Measurements from ENCODE around the gene SHISA6.

DNA sequence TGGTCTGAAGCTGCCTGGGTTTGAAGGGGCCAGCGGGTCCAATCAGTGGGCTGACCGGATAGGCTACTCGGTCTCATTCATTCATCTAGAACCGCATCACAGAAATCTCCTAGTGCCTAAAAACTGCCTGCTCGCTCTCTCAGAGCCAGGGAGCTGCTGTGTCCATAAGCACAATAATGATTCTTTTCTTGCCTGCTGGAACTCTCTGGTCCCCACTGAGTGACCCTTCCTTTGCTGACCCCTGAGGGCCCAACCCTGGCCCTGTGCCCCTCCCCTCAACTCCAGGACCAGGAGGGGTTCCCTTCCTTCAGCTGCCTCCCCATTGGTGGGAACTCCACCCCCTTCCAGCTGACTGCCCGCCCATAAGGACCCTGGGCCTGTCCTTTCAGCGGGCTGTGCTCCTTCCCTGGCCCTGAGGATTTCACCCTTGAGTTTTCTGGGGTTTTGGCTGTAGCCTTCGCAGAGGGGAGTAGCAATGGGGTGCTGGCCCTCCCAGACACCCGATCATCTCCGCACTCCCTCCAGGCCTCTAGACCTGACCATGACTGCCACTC is 317.7 kb downstream of the SHISA6 start:
- TF ChIP-seq, protein P1, sequence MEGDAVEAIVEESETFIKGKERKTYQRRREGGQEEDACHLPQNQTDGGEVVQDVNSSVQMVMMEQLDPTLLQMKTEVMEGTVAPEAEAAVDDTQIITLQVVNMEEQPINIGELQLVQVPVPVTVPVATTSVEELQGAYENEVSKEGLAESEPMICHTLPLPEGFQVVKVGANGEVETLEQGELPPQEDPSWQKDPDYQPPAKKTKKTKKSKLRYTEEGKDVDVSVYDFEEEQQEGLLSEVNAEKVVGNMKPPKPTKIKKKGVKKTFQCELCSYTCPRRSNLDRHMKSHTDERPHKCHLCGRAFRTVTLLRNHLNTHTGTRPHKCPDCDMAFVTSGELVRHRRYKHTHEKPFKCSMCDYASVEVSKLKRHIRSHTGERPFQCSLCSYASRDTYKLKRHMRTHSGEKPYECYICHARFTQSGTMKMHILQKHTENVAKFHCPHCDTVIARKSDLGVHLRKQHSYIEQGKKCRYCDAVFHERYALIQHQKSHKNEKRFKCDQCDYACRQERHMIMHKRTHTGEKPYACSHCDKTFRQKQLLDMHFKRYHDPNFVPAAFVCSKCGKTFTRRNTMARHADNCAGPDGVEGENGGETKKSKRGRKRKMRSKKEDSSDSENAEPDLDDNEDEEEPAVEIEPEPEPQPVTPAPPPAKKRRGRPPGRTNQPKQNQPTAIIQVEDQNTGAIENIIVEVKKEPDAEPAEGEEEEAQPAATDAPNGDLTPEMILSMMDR (conservative IDR thresholded peaks at IDR 0.05; ENCODE audit: low read length): no peak
- TF ChIP-seq EZH2phosphoT487 (IDR thresholded peaks at IDR 0.05; ENCODE audit: borderline replicate concordance, low read depth, low read length): no peak
